Embryonic facial prominence (tissue), 1 donor: ENCODE data around the gene VPS36.
"Not testable (repeated sequence)": the region's sequence is repeated elsewhere in the genome, so short reads cannot be mapped to it uniquely, and the experiment has no call there.

ENCODE experiments used
- DNase-seq: peaks from one replicate; pipeline ENCODE4 v3.0.0-alpha.2; 2016; ENCODE audit errors: extremely low spot score

The VPS36 gene

DNA sequence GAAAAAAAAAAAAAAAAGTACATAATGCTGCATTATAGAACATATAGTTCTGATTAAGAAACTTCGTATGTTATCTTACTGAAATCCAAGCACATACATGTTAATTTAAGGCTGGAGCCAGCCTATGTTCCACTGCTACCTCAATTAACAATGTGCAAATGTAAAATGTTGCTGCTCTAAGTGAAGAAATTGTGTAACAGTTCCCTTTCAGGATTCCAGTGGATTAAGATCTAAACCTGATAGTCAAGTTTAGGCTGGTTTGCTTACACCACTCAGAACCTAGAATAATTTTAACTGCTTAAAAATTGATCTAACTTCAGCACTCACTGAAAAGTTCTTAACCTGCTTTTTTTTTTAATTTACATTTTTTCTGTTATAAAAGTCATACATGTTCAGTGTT is 4.2 kb downstream of the VPS36 start:
- no peak for DNase-seq

DNA sequence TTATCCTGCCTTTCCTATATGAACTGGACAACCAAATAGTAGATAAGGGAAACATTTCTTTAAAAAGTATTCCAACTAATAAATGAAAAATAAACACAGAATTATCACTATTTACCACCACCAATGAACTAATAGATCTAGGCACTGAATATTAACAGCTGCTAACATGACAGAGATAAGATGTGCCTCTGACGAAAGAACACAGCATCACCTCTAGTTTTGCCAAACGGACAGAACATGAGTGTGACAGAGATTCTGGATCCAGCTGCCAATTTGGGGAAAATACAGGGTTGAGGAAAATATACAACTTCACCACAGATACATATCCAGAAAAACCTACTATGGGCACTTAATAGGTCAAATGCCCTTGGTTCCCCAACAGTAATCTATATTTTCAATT is 18.0 kb downstream of the VPS36 start:
- no peak for DNase-seq

DNA sequence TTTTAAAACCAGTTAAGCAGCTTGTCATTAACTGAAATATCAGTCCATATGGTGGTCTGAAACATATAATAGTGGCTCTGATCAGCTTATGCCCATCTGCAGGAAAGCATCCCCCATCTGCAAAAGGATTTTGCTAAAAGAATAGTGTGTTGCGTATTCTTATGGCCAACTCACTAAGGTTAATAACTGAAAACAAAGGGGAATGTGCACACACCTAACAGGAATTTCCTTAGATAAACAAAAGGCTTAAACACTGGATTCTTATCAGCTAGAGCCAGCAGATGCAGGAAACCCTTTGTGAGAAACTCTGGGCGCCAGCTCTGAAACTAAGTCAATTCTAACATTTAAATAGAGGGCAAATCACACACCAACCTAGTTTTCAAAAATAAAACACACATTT is 22.1 kb downstream of the VPS36 start:
- DNase-seq: no peak

DNA sequence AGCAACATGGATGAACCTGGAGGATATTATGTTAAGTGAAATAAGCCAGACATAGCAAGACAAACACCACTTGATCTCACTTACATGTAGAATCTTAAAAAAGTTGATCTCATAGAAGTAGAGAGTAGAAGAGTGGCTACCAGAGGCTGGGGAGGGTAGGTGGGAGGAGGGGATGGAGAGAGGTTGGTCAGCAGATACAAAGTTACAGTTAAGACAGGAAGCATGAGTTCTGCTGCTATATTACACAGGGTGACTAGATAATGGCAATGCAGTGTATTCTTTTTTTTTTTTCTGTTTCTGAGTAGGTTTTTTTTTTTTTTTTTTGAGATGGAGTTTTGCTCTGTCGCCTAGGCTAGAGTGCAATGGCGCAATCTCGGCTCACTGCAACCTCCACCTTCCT is 29.2 kb downstream of the VPS36 start:
- DNase-seq: no peak

DNA sequence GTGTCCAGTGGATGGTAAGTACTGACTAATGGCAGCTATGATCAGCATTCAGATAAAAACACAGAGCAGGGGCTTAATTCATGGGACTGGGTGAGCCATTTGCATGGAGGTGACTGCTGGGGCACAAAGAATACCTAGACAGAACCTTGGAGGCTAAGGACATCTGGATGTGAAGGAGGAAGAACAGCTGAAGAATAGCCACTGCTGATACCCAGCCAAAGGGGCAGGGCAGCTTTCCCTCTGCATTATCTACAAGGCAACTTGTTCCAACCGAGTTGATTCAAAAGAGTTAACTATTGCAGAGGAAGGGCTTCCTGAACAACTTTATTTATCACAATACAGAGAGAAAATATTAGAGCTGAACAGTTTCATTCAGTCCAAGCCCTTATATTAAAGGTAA is 31.4 kb downstream of the VPS36 start:
- DNase-seq: no peak

DNA sequence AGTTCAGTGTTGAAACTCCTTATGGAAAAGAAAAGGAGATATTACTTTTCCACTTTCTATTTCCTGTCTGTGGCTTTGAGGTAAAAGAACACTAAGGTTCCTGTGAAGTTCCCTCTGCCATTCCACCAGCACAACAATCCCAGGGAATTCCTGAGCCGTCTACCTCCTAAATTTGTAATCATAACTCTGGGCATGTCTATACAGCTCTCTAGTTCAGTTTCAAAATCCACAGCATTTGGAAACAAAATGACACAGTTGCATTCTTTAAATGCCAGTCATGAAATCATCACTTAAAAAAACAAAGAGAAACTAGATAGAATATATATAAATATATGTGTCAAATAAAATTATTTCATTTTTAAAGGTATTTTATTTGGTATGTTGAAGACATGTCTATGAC is 35.5 kb downstream of the VPS36 start:
- no peak for DNase-seq

DNA sequence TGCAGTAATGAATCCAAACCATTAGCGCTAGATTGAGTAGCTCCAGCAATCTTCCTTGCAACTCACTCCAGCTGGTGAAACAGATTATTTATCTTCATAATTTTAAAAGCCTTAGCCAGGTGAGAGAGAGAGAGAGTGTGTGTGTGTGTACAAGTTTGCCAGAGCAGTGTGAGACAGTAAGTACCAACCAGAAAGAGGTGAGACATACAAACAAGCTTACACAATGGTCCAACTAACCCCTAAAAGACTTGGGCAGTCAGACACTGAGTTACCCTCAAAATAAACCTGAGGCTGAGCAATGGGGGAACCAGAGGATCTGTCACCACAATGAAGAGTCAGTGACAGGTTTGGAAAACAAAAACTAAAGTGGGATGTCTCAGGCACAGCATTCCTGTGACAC is 36.4 kb downstream of the VPS36 start:
- no peak for DNase-seq

DNA sequence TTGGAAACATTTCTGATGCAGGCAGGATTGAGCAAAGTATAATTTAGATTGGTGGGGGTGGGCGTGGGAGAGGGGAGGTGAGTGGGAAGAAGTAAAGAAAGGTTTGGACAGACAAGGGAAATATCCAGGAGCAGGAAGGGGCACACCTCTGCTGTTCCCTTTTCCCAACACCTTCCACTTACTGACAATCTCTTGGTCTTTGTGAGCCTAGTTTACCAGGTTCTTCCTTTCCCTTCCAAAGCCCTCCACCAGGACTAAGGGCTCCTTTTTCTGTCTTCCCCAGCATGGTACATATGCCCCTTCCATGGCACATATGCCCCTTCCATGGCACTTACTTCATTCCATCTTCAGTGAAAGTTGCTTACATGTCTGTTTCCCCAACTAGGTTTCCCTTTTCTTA is 38.3 kb downstream of the VPS36 start:
- DNase-seq: no peak

DNA sequence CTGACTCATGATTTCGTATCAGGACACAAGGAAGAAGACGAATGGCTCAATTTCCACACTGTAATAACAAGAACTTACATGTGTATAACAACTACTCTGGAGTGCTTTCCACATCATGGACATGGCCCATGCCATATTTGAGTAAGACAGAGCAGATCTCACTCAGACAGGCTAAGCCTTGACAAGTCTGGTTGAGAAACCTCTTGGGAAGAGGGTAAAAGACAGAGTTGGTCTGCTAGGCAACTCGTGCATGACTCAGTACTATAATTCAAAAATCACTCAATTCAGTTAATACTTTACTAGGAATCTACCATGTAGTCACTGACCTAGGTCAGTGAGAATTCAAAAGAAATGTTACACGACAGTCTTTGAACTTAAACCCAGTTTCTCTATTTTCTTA is 38.8 kb downstream of the VPS36 start:
- DNase-seq: no peak

DNA sequence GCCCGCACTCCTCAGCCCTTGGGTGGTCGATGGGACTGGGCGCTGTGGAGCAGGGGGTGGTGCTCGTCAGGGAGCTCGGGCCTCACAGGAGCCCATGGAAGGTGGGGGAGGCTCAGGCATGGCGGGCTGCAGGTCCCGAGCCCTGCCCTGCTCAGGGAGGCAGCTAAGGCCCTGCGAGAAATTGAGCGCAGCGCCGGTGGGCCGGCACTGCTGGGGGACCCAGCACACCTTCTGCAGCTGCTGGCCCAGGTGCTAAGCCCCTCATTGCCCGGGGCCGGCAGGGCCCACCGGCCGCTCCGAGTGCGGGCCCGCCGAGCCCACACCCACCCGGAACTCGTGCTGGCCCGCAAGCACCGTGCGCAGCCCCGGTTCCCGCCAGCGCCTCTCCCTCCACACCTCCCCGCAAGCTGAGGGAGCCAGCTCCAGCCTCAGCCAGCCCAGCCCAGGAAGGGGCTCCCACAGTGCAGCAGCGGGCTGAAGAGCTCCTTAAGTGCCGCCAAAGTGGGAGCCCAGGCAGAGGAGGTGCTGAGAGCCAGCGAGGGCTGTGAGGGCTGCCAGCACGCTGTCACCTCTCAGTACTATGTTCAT is 42.3 kb downstream of the VPS36 start:
- not testable (repeated sequence) for DNase-seq

DNA sequence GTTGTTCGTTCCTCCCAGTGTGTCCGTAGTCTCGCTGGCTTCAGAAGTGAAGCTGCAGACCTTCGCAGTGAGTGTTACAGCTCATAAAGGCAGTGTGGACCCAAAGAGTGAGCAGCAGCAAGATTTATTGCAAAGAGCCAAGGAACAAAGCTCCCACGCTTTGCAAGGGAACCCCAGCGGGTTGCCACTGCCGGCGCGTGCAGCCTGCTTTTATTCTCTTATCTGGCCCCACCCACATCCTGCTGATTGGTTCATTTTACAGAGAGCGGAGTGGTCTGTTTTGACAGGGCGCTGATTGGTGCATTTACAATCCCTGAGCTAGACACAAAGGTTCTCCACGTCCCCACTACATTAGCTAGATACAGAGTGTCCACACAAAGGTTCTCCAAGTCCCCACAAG is 43.0 kb downstream of the VPS36 start:
- not testable (repeated sequence) for DNase-seq

DNA sequence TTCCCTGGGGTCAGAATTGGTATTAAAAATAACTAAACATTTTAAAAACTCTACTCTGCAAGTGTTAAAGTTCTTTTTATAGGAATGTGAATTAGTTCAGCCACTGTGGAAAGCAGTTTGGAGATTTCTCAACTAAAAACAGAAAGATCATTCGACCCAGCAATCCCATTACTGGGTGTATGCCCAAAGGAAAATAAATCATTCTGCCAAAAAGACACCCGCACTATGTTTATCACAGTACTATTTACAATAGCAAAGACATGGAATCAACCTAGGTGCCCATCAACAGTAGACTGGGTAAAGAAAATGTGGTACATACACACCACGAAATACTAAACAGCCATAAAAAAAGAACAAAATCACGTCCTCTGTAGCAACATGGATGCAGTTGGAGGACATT is 43.8 kb downstream of the VPS36 start:
- no peak for DNase-seq

DNA sequence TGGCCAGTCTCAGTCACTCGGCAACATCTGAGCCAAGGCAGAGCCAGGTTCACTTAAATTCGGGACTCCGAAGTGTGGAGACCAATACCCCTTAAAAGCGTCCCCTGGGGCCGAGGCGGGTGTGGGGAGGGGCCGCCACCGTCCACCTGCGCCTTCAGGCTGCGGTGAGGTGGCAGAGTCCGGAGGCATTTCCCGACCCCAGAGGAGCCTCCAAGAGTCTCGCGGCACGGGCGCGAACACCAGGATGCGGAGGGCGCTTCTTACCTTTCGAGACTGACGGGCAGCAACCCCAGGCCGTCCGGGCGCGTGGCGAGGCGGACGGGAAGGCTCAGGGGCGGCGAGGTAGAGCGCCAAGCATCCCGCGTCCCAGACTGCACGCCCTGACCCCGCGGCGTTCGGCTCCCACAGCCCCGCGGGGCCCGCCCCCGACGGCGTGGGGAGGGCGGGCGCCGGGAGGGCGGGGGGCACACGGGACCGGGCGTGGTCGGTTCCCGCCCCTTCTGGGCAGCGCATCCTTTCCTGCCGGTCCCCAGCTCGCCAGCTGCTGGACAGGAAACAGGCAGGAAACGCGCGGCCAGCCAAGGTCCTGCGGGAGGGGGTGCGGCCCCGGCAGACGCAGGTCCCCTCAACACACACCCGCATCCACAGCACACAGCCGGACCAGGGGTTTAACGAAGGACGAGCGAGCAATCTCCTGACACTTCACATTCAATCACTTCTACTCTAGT is 44.5 kb downstream of the VPS36 start, which contains the start of gene THSD1:
Gene THSD1 (minus strand): TSS at position 406 of the 728 bp plus-strand sequence. CDS start 3,572 bp downstream, outside the sequence.
- no peak for DNase-seq

DNA sequence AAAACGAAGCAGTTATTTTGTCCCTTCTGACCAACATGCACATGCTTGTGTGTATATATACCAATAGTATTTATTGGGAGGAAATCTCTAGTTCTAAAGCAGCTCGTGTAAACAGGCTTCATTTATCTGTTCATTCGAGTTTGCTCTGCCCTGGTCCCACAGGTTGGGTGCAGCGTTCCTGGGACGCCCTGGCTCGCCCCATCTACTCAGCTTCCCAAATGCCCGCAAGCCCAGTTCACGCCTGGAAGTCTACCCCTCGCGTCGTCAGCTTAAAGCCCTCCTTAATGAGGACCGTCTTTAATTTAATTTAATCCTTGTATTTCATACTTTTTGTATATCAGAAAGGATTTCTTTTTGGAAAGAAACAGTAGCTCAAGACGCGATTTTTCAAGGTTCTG is 45.1 kb downstream of the VPS36 start:
- DNase-seq: no peak

DNA sequence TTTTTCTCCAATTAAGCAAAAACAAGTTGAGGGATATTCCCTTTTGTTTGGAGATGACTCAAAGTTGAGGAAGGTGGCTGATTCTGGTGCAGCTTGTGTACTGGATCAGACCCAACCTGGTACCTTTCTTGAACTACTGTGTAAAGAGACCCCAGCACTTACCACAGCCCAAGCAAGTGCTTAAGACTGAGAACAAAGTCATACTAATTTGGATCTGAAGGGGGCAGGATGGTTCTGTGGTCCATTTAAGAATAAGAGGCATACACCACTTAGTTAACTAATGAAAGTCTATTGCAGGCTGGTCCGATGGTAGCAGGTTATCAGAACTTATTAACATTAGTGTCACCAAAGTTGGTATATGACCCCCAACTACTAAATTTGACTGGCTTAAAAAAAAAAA is 50.7 kb downstream of the VPS36 start:
- DNase-seq: no peak

DNA sequence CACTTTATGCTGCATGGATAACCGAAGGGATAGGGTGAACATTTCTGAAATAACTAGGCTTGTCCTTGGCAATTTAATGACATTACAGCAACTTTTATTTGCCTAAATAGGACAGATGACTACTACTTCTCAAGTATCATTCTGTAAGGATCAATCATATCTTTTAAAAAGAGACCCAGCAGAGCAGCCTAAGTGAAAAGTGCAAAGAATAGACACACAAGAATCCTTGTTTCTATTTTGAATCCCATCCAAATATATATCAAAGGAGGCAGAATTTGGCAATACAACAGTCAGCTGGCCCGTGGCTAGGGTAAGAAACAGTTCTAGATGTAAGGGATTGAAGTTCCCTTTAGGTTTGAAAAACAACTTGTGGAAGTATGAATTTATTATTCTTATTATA is 51.4 kb downstream of the VPS36 start:
- DNase-seq: no peak

DNA sequence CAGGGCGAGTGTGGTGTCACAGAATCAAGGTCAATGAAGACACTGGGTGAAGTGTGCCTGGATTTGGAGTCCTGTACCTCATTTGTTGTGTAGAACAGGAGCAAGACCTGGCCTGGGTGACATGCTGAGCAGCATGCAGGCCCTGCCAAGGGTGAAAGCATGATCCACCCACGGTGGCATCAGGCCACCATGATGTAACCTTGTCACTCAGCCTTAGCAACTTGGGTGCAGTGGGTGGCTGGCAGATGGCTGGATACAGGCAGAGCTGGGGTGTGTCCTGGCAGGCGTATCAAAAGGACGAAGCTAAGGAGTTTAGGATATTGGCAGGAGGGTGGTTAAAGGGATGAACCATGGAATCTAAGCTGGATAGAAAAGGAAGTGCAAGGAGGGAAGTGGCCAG is 54.7 kb downstream of the VPS36 start:
- DNase-seq: no peak

DNA sequence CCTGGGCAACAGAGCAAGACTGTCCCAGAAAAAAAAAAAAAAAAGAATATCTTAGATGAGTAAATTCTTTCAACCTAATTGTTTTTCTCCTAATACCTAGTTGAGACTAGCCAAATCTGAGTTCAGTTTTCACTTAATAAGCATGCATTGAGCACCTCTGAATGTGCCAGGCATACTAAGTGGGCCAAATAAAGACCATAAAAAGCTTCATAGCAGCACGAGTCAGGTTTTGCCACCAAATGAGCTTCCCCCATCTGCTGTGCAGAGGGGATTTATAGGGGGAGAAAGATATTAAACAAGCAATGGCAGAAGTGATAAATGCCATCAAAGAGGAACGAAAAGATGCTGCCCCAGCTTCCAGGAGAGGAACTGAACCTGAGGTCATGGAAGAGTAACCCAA is 55.8 kb downstream of the VPS36 start:
- DNase-seq: no peak

DNA sequence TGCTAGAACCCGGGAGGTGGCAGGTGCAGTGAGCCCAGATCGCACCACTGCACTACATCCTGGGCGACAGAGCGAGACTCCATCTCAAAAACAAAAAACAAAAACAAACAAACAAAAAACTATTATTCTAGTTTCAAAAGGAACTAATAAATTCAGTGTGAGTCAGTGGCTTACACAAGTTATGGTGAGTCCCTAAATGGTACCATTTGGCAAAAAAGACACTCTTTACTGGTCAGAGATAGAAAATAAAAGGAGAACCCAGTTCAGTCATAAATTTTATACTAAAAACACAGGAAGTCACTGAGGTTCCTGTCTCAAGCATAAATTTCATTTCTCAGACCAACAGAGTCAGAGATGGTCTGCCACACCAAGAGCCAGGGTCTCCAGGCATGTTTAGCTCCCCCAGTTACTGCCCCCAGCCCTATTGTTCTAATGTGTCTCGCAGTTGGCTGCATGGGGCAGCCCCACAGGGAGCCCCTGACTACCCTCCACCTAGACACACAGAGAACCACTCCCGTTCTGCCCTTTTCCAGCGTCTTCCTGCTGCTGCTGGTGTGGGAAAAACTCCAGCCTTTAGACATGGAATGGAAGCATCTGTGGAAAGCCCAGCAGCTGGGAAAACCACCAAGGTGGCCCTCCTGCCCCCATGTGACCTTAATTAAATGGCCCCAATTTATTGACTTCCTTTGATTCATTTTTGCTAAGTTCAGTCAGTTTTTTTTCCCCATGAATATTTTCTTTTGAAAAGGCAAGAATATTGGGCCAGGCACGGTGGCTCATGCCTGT is 56.7 kb downstream of the VPS36 start:
- DNase-seq: no peak

DNA sequence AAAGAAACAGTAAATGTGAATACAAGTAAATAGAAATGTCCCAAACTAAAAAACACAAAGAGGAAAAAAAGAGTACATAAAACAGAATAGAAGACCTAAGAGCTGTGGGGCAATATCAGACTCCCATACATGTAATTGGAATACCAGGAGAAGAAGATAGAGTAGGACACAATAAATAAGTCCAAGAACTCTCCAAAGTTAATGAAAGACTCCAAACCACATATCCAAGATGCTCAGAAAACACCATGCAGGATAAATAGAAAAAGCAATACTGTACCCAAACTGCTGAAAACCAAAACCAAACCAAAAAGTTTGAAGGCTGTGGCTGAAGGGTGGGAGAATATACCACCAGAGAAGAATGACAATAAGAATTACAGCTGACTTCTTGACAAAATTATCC is 62.7 kb downstream of the VPS36 start:
- no peak for DNase-seq

DNA sequence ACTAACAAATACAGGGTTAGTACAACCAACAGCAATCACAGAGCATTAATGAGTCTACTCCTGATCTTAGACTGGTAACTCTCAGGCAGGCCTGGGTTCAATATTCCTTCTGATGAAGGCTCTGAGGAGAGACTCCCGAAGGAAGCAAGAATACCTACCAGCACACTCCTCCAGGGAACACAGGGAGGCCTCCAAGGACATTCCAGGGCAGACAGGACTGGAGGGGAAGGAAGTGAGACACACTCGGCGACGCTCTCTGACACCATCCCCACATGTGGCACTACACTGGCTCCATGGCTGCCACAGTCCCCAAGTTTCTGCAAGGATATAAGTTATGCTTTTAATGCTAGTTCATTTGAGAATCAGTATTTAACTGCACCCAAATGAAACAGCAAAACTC is 64.6 kb downstream of the VPS36 start:
- DNase-seq: no peak

DNA sequence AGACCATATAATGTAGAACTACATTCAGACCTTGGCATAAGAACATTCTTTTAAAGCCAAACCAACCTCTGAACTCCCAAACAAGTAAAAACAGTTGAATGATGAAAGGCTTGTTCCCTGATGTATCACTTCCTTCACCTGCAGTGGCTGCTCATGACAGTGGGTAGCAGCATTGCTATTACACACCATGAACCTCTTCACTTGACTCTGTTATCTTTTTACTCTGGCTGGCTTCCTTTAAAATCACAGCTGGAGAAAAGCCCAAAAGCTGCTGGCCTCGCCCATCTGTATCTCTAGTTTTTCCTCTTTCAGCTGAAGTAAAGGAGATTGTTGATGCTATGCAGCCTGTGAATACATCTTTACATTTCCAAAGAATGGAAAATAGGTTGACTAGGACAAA is 67.1 kb downstream of the VPS36 start:
- no peak for DNase-seq

DNA sequence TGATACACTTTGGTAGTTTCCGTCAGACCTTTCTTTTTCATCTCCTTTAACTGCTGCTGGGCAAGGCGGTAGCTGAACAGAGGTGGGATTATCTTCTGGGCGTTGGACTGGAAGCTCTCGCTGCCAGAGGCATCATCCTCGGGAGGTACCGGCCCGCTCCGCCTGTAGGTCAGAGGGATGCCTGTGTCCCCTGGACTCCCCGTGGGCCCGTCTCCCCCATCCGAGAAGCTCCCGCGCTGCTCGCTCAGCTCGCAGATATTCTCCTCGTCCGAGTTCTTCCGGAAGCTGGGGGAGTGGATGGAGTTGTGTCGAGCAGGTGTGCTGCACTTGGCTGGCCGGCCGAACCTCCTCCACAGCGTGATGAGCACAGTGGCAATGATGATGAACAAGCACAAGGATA is 72.1 kb downstream of the VPS36 start:
- DNase-seq: no peak
